Activated T-cell treated with anti-CD3 and anti-CD28 coated beads, Interleukin-2, amount 50 U/mL, for 4 hours (primary cell): ENCODE data around the gene C5orf47. TPM values are rescaled to one million over a fixed set of nuclear protein-coding genes. Genes with fewer than 3 reads are reported as not detected.
"Not testable (repeated sequence)": the region's sequence is repeated elsewhere in the genome, so short reads cannot be mapped to it uniquely, and the experiment has no call there.

Experiments used
- ATAC-seq, 2 donors: fragments of 200-7000 bp; cut with Tn5 transposase; one replicate each; pipeline ENCODE4 v1.10.0; 2021
- DNase-seq: peaks from one replicate; pipeline ENCODE4 v3.0.0-alpha.2; 2020
- H3K27me3 Mint-ChIP-seq: one replicate; pipeline ENCODE4 v1.8.0; 2021; ENCODE audit warnings: low read depth, mixed read lengths
- H3K36me3 Mint-ChIP-seq: one replicate; pipeline ENCODE4 v1.8.0; 2022; ENCODE audit warnings: mixed read lengths; ENCODE audit not compliant: insufficient read depth
- H3K4me1 Mint-ChIP-seq: one replicate; pipeline ENCODE4 v1.8.0; 2021; ENCODE audit warnings: low read depth, mixed read lengths
- H3K4me3 Mint-ChIP-seq: one replicate; pipeline ENCODE4 v1.8.0; 2021; ENCODE audit warnings: mild to moderate bottlenecking, moderate library complexity, mixed read lengths
- H3K9me3 Mint-ChIP-seq: one replicate; pipeline ENCODE4 v1.8.0; 2021; ENCODE audit warnings: mixed read lengths
- total RNA-seq, 3 donors: library from RNA; stranded (reverse); gene quantifications; one replicate each; pipeline ENCODE4 v1.2.1, GENCODE V29; 2021

The C5orf47 gene
- total RNA-seq, 3 donors from 2014 or later, result not detected

DNA sequence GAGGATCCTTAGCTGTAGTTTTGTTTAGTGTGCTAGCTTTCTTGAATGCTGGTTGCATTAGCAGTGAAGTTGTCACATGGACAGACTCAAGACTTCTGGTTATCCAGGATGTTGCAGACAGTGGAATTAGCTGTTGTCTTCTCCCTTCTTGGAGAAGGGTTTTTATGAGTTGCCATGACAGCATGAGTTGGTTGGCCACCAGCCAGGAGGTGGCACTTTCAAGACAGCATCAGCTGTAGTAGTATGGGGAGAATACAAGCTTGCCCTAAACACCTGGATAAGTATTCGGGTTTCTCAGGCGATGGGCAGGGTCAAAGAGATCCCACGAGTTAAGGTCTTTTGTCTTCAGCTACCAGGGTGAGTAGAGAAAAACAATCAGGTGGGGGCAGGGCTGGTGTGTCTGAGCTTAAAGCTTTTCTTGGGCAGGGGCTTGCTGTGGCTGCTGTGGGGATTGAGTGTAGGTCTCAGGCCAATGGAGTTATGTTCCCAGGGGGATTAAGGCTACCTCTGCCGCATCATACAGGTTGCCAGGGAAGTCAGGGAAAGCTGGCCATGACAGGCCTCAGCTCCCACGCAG is 7.7 kb upstream of the C5orf47 start:
- Mint-ChIP-seq H3K36me3 (no peaks in the 10 kb centered on the region), H3K4me1 (no peaks in the 10 kb centered on the region), H3K4me3 (no peak overlapping the region), H3K27me3 (peaks cover 37% of the 10 kb centered on the region), H3K9me3 (no peaks in the 10 kb centered on the region)
- DNase-seq (no peak), ATAC-seq (no peak)

- no peak overlapping the region for H3K4me3 Mint-ChIP-seq
- no peaks in the 10 kb centered on the region for H3K36me3 Mint-ChIP-seq
- ATAC-seq (no peak), DNase-seq (no peak)
- no peaks in the 10 kb centered on the region for H3K9me3 Mint-ChIP-seq
- H3K4me1 Mint-ChIP-seq, result no peaks in the 10 kb centered on the region
- peaks cover 26% of the 10 kb centered on the region for H3K27me3 Mint-ChIP-seq
Observed at GRCh38 chr5:173984218-173984617, 4.8 kb upstream of the C5orf47 start.

DNA sequence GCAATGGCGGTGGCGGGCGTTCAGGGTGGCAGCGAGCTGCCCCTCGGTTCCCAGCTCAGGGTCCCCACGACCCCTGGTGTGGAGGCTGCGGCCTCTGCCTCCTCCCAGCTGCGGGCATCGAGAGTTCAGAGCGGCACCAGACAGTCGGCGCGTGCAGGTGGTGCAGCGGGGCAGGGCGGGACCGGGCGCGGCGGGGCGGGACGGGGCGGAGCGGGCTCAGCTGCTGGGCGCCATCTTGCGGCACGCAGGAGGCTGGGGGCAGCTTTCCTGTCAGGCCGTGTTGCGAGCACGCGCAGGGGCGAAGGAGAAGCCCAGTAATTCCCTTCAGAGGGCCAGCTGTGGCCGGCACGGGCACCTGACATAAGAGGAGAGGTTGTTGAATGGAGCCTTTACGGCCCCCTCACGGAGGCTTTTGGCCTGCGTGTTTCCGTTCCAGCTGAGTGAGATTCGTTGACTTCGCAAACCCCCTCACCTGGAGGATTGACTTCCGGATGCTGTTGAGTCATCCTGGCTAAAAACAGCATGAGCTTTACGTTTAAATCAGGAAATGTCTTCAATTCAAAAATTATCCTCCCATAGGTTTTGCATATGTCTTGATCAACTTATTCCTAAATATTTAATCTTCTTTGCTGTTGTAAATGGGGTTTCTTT is 587 bp downstream of the C5orf47 start:
- ATAC-seq (no peak), DNase-seq (no peak)
- H3K4me3 Mint-ChIP-seq, result no peak overlapping the region
- no peaks in the 10 kb centered on the region for H3K9me3 Mint-ChIP-seq
- H3K36me3 Mint-ChIP-seq, result no peaks in the 10 kb centered on the region
- H3K27me3 Mint-ChIP-seq, result peaks cover 5% of the 10 kb centered on the region
- no peaks in the 10 kb centered on the region for H3K4me1 Mint-ChIP-seq

DNA sequence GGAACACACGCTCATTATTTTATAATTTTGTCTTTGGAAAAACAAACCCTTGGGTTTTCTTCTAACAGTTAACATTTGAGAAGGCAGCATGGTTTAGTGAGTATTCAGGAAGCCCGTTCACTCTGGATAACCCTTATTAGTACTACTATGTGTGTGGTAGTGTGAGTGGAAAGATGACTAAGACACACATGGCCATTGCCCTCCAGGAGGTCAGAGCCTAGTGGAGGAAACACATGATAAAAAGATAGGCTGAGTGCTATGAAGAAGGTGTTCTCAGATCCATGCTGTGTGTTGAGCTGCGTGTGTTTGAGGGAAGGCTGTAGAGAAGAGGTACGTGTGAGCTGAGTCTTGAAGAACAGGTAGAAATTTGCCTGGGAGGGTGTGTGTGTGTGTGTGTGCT is 8.4 kb downstream of the C5orf47 start:
- no peaks in the 10 kb centered on the region for H3K9me3 Mint-ChIP-seq
- peaks cover 26% of the 10 kb centered on the region for H3K27me3 Mint-ChIP-seq
- H3K4me3 Mint-ChIP-seq, result no peak overlapping the region
- no peak for ATAC-seq
- DNase-seq, result no peak
- no peaks in the 10 kb centered on the region for H3K36me3 Mint-ChIP-seq
- H3K4me1 Mint-ChIP-seq, result no peaks in the 10 kb centered on the region

GRCh38 chr5:173998531-173998930 is 9.6 kb downstream of the C5orf47 start:
- Mint-ChIP-seq H3K36me3 (no peaks in the 10 kb centered on the region), H3K4me1 (no peaks in the 10 kb centered on the region), H3K9me3 (no peaks in the 10 kb centered on the region), H3K4me3 (no peak overlapping the region), H3K27me3 (peaks cover 29% of the 10 kb centered on the region)
- ATAC-seq (no peak), DNase-seq (no peak)

- no peak overlapping the region for H3K4me3 Mint-ChIP-seq
- DNase-seq, result no peak
- peaks cover 27% of the 10 kb centered on the region for H3K27me3 Mint-ChIP-seq
- H3K4me1 Mint-ChIP-seq, result no peaks in the 10 kb centered on the region
- H3K36me3 Mint-ChIP-seq, result no peaks in the 10 kb centered on the region
- ATAC-seq, result no peak
- no peaks in the 10 kb centered on the region for H3K9me3 Mint-ChIP-seq
Observed at GRCh38 chr5:174000076-174000475, 11.1 kb downstream of the C5orf47 start.

GRCh38 chr5:174003795-174004194 is 14.8 kb downstream of the C5orf47 start:
- peaks cover 17% of the 10 kb centered on the region for H3K27me3 Mint-ChIP-seq
- no peak overlapping the region for H3K4me3 Mint-ChIP-seq
- no peaks in the 10 kb centered on the region for H3K4me1 Mint-ChIP-seq
- ATAC-seq (peak; percentile 34 to 50), DNase-seq (no peak)
- H3K36me3 Mint-ChIP-seq, result no peaks in the 10 kb centered on the region
- H3K9me3 Mint-ChIP-seq, result no peaks in the 10 kb centered on the region

- ATAC-seq, result no peak
- Mint-ChIP-seq H3K27me3 (peaks cover 17% of the 10 kb centered on the region), H3K4me3 (no peak overlapping the region), H3K36me3 (no peaks in the 10 kb centered on the region), H3K9me3 (no peaks in the 10 kb centered on the region), H3K4me1 (no peaks in the 10 kb centered on the region)
- no peak for DNase-seq
Observed at GRCh38 chr5:174008922-174009321, 20.0 kb downstream of the C5orf47 start.

DNA sequence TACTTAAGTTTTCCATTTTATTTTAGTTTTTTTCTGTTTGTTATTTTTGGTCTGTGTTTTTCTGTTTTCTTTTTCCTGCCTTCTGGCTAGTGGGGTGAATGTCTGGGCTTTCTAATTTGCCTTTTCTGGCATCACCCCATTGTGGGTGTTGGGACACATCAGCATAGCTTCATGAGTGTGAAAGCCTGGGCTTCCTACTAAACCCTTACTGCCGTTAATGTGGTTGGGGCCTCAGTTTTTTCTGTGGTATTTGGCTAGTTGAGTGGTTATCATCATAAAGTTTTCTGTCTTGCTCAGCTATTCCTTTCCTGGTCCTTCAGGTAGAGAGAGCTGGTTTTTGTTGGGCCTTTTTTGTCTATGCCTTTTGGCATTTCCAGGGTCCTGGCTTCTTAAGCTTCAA is 21.4 kb downstream of the C5orf47 start:
- DNase-seq, result no peak
- Mint-ChIP-seq H3K4me3 (no peak overlapping the region), H3K9me3 (no peaks in the 10 kb centered on the region), H3K27me3 (peaks cover 14% of the 10 kb centered on the region), H3K36me3 (no peaks in the 10 kb centered on the region), H3K4me1 (no peaks in the 10 kb centered on the region)
- no peak for ATAC-seq

- Mint-ChIP-seq H3K27me3 (peaks cover 9% of the 10 kb centered on the region), H3K4me3 (no peak overlapping the region), H3K4me1 (no peaks in the 10 kb centered on the region), H3K9me3 (no peaks in the 10 kb centered on the region), H3K36me3 (no peaks in the 10 kb centered on the region)
- ATAC-seq (no peak), DNase-seq (no peak)
Observed at GRCh38 chr5:174011441-174011840, 22.5 kb downstream of the C5orf47 start.

DNA sequence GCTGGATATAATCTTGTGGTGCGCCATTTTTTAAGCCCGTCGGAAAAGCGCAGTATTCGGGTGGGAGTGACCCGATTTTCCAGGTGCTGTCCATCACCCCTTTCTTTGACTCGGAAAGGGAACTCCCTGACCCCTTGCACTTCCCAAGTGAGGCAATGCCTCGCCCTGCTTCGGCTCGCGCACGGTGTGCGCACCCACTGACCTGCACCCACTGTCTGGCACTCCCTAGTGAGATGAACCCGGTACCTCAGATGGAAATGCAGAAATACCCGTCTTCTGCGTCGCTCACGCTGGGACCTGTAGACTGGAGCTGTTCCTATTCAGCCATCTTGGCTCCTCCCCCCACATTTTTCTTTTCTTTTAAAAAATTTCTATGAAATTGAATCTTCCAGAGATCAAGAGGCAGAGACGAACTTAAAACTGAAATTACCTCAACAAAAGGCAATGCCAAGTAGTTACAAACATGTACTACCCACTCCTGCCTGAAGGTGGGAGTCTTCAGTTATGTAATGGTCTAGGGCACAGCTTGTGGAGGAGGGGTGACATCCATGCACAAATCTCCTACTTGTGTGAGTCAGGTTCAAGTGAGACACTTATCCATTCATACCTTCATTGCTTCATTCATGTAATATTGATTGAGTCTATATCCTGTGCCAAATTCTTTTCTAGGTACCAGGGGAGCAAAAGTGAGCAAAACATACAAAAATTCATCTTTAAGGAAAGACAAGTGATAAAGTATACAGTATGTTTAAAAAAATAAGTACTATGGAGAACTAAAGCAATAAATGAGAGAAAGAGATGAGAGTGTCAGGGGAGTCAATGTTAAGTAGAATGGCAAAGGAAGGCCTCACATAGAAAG is 31.3 kb downstream of the C5orf47 start:
- peaks cover 32% of the 10 kb centered on the region for H3K27me3 Mint-ChIP-seq
- H3K4me1 Mint-ChIP-seq, H3K36me3 Mint-ChIP-seq, ATAC-seq, H3K4me3 Mint-ChIP-seq, H3K9me3 Mint-ChIP-seq, DNase-seq: not testable (repeated sequence)

DNA sequence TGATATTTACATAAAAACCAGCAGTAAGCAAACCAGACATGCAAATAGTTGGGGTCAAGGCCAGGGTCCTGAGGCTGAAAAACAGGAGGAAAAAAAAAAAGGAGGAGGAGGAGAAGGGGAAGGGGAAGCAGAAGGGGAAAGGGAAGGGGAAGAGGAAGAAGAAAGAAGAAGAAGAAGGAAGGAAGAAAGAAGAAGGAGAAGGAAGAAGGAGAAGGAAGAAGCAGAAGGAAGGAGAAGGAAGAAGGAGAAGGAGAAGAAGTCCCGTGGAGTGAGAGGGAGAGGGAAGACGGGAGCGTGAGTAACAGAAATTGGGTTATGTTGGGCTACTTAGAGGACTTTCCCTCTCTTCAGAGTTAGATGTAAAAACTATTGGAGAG is 31.9 kb downstream of the C5orf47 start:
- Mint-ChIP-seq H3K4me1 (no peaks in the 10 kb centered on the region), H3K36me3 (no peaks in the 10 kb centered on the region), H3K27me3 (peaks cover 32% of the 10 kb centered on the region), H3K4me3 (no peak overlapping the region), H3K9me3 (no peaks in the 10 kb centered on the region)
- ATAC-seq, result no peak
- no peak for DNase-seq

- peaks cover 36% of the 10 kb centered on the region for H3K27me3 Mint-ChIP-seq
- no peak for ATAC-seq
- no peak for DNase-seq
- H3K36me3 Mint-ChIP-seq, result no peaks in the 10 kb centered on the region
- no peaks in the 10 kb centered on the region for H3K4me1 Mint-ChIP-seq
- no peaks in the 10 kb centered on the region for H3K9me3 Mint-ChIP-seq
- H3K4me3 Mint-ChIP-seq, result no peak overlapping the region
Observed at GRCh38 chr5:174022384-174023095, 33.6 kb downstream of the C5orf47 start.

DNA sequence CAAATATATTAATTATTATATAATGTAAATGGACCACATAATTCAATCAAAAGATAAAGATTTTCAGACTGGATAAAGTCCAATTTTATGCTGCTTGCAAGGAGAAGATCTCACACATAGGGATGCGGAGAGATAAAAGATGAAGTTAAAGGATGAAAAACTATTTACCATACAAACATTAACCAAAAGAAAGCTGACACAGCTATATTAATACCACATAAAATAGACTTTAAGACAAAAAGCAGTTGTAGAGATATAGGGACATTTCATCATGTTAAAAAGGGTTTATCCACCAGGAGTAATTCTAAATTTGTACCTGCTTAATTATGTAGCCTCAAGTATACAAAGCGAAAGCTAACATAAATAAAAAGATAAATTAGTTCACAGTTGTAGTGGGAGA is 41.3 kb downstream of the C5orf47 start:
- Mint-ChIP-seq H3K4me1 (no peaks in the 10 kb centered on the region), H3K27me3 (peaks cover 4% of the 10 kb centered on the region), H3K4me3 (no peak overlapping the region), H3K36me3 (no peaks in the 10 kb centered on the region), H3K9me3 (peaks cover 21% of the 10 kb centered on the region)
- ATAC-seq, result no peak
- no peak for DNase-seq
